NCI-H345 treated with DMSO at 0.1 percent for 48 hours (cell line): ENCODE results near the gene TRAPPC10.

Source experiments
- DNase-seq: peaks from one replicate; lab custom pipeline; 2025; ENCODE audit not compliant: unreplicated experiment; lab: John Stamatoyannopoulos, UW

TRAPPC10 gene

GRCh38 chr21:44063151-44063912 lies 51.2 kb downstream of the TRAPPC10 start:
- no peak for DNase-seq

GRCh38 chr21:44064852-44065403 lies 52.8 kb downstream of the TRAPPC10 start:
- no peak for DNase-seq

GRCh38 chr21:44065428-44065827 lies 53.3 kb downstream of the TRAPPC10 start:
- no peak for DNase-seq

GRCh38 chr21:44066116-44066515 lies 54.0 kb downstream of the TRAPPC10 start:
- no peak for DNase-seq

- no peak for DNase-seq
These were observed 55.1 kb downstream of the TRAPPC10 start for GRCh38 chr21:44067011-44067839.

- no peak for DNase-seq
These were observed 58.3 kb downstream of the TRAPPC10 start for GRCh38 chr21:44070391-44070790.

GRCh38 chr21:44071359-44072104 lies 59.4 kb downstream of the TRAPPC10 start:
- DNase-seq: no peak

- no peak for DNase-seq
These were observed 60.0 kb downstream of the TRAPPC10 start for GRCh38 chr21:44072111-44072510.

- no peak for DNase-seq
These were observed 62.3 kb downstream of the TRAPPC10 start for GRCh38 chr21:44074315-44074958.

- DNase-seq: no peak
These were observed 64.2 kb downstream of the TRAPPC10 start for GRCh38 chr21:44076316-44076715.

GRCh38 chr21:44078411-44078981 lies 66.4 kb downstream of the TRAPPC10 start:
- DNase-seq: no peak

- DNase-seq: no peak
These were observed 67.3 kb downstream of the TRAPPC10 start for GRCh38 chr21:44079446-44079845.

GRCh38 chr21:44079846-44080245 lies 67.7 kb downstream of the TRAPPC10 start:
- no peak for DNase-seq

GRCh38 chr21:44082648-44083440 lies 70.7 kb downstream of the TRAPPC10 start:
- no peak for DNase-seq

GRCh38 chr21:44083631-44084291 lies 71.7 kb downstream of the TRAPPC10 start:
- no peak for DNase-seq

- DNase-seq: no peak
These were observed 72.6 kb downstream of the TRAPPC10 start for GRCh38 chr21:44084496-44085241.

GRCh38 chr21:44085491-44086321 lies 73.6 kb downstream of the TRAPPC10 start:
- DNase-seq: no peak
